ENCODE data around the gene MARK4.

MARK4 gene

GRCh38 chr19:45231891-45232290 is 19.2 kb upstream of the MARK4 start:
- Histone ChIP-seq H3K4me2 (ENCODE audit: low read depth, low read length, poor library complexity, severe bottlenecking) (no peak overlapping the region), H3K27ac (ENCODE audit: low read depth, low read length) (no peak overlapping the region), H3K27me3 (ENCODE audit: low read length) (no peaks in the 10 kb centered on the region)

DNA sequence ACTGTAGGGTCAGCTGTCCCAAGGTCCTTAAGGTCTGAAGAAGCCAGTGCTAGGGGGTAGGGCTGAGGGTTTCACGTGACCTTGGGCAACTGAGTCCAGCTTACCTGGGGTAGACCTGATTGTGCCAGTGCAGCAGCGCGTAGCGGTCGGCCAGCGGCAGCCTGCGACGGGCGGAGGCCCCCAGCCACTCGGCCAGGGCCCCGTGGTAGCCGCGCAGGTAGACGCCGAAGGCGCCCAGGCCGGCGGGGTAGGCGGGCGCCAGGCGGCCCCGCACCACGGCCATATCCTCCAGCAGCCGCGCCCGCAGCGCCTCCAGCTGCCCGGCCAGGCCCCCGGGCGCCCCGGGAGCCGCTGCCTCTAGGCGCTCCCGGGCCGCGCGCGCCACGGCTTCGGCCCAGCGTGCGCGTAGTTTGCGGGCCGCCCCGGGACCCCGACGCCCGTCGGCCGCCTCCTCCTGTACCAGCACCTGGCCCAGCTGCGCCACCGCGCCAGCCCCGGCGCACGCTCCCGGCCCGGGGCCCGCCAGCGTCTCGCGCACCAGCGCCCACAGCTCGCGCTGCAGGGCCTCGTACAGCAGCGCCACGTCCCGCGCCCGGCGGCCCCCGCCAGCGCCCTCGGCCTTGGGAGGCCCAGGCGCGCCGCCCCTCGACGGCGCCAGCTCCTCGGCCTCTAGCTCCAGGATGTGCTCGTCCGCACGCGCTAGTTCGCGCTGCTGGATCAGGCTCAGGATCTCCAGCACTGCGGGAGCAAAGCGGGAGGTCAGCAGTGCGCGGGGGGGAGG is 16.8 kb upstream of the MARK4 start:
- no peak overlapping the region for H3K27ac ChIP-seq (ENCODE audit: low read depth, low read length)
- H3K27me3 ChIP-seq (ENCODE audit: low read length), result no peaks in the 10 kb centered on the region; the same call in 1 of the 2 replicates
- no peaks in the 10 kb centered on the region for H3K9me2 ChIP-seq (replicated peaks; ENCODE audit: insufficient read depth, low read length)
- no peak overlapping the region for H2AFZ ChIP-seq (ENCODE audit: low read depth, low read length, severe bottlenecking)
- no peak overlapping the region for H3K4me3 ChIP-seq (ENCODE audit: insufficient read depth, low read length, poor library complexity, severe bottlenecking)
- no peaks in the 10 kb centered on the region for H3K9me3 ChIP-seq (ENCODE audit: insufficient read depth, low read length)
- no peaks in the 10 kb centered on the region for H3K36me3 ChIP-seq (ENCODE audit: low read length)
- no peaks in the 10 kb centered on the region for H3K79me2 ChIP-seq (ENCODE audit: insufficient read depth, low read length)
- no peak overlapping the region for H3K4me2 ChIP-seq (ENCODE audit: low read depth, low read length, poor library complexity, severe bottlenecking)
- no peaks in the 10 kb centered on the region for H4K20me1 ChIP-seq (ENCODE audit: low read depth, low read length)
- H3K9ac ChIP-seq (ENCODE audit: low read length), result no peak overlapping the region
- no peak for TF ChIP-seq CTCF (IDR thresholded peaks at IDR 0.05; ENCODE audit: insufficient read depth, low read length, poor library complexity, severe bottlenecking)
- no peak for TF ChIP-seq EZH2phosphoT487 (conservative IDR thresholded peaks at IDR 0.05; ENCODE audit: low read length)
- H3F3A ChIP-seq (ENCODE audit: insufficient read depth), result no peaks in the 10 kb centered on the region

More at GRCh38 chr19:45231891-45232290, 19.2 kb upstream of the MARK4 start:
- Histone ChIP-seq H3K9me2 (replicated peaks; ENCODE audit: insufficient read depth, low read length) (no peaks in the 10 kb centered on the region), H3K9ac (ENCODE audit: low read length) (no peak overlapping the region), H2AFZ (ENCODE audit: low read depth, low read length, severe bottlenecking) (no peak overlapping the region), H3K79me2 (ENCODE audit: insufficient read depth, low read length) (no peaks in the 10 kb centered on the region), H4K20me1 (ENCODE audit: low read depth, low read length) (no peaks in the 10 kb centered on the region), H3K36me3 (ENCODE audit: low read length) (no peaks in the 10 kb centered on the region), H3K9me3 (ENCODE audit: insufficient read depth, low read length) (no peaks in the 10 kb centered on the region), H3K4me3 (ENCODE audit: insufficient read depth, low read length, poor library complexity, severe bottlenecking) (no peak overlapping the region), H3F3A (ENCODE audit: insufficient read depth) (no peaks in the 10 kb centered on the region)
- no peak for TF ChIP-seq CTCF (IDR thresholded peaks at IDR 0.05; ENCODE audit: insufficient read depth, low read length, poor library complexity, severe bottlenecking)

- Histone ChIP-seq H3K27ac (ENCODE audit: low read depth, low read length) (no peak overlapping the region), H3K9me2 (replicated peaks; ENCODE audit: insufficient read depth, low read length) (no peaks in the 10 kb centered on the region), H2AFZ (ENCODE audit: low read depth, low read length, severe bottlenecking) (no peak overlapping the region), H3K79me2 (ENCODE audit: insufficient read depth, low read length) (no peaks in the 10 kb centered on the region), H3K36me3 (ENCODE audit: low read length) (no peaks in the 10 kb centered on the region), H4K20me1 (ENCODE audit: low read depth, low read length) (no peaks in the 10 kb centered on the region), H3K9ac (ENCODE audit: low read length) (no peak overlapping the region), H3K4me2 (ENCODE audit: low read depth, low read length, poor library complexity, severe bottlenecking) (no peak overlapping the region), H3K9me3 (ENCODE audit: insufficient read depth, low read length) (no peaks in the 10 kb centered on the region), H3K4me3 (ENCODE audit: insufficient read depth, low read length, poor library complexity, severe bottlenecking) (no peak overlapping the region), H3F3A (ENCODE audit: insufficient read depth) (no peaks in the 10 kb centered on the region), H3K27me3 (ENCODE audit: low read length) (no peaks in the 10 kb centered on the region; the same call in 1 of the 2 replicates)
- TF ChIP-seq EZH2phosphoT487 (conservative IDR thresholded peaks at IDR 0.05; ENCODE audit: low read length), result no peak
- TF ChIP-seq CTCF (IDR thresholded peaks at IDR 0.05; ENCODE audit: insufficient read depth, low read length, poor library complexity, severe bottlenecking), result no peak
These were observed 15.6 kb upstream of the MARK4 start for GRCh38 chr19:45235485-45235884.

Measured in SU-DHL-6 (cell line).